Glutamatergic neuron (in vitro differentiated cells): Measurements from ENCODE around the gene HMX1. TPM values are rescaled to one million over a fixed set of nuclear protein-coding genes. Genes with fewer than 3 reads are reported as not detected.

Experiments
- DNase-seq: peaks from one replicate; pipeline ENCODE4 v3.0.0; 2022
- H3K27ac Mint-ChIP-seq: one replicate; pipeline ENCODE4 v1.8.0; 2020; ENCODE audit warnings: mild to moderate bottlenecking, mixed read lengths, inconsistent platforms; ENCODE audit not compliant: unreplicated experiment
- H3K27me3 Mint-ChIP-seq: one replicate; pipeline ENCODE4 v1.8.0; 2020; ENCODE audit warnings: mild to moderate bottlenecking, moderate library complexity, mixed read lengths, inconsistent platforms; ENCODE audit not compliant: unreplicated experiment
- H3K36me3 Mint-ChIP-seq: one replicate; pipeline ENCODE4 v1.8.0; 2020; ENCODE audit warnings: mild to moderate bottlenecking, mixed read lengths, inconsistent platforms; ENCODE audit not compliant: unreplicated experiment
- H3K4me1 Mint-ChIP-seq: one replicate; pipeline ENCODE4 v1.8.0; 2020; ENCODE audit warnings: mild to moderate bottlenecking, low read depth, mixed read lengths, inconsistent platforms; ENCODE audit not compliant: unreplicated experiment
- H3K4me3 Mint-ChIP-seq: one replicate; pipeline ENCODE4 v1.8.0; 2020; ENCODE audit warnings: mild to moderate bottlenecking, mixed read lengths, inconsistent platforms; ENCODE audit not compliant: unreplicated experiment
- H3K9me3 Mint-ChIP-seq: one replicate; pipeline ENCODE4 v1.8.0; 2020; ENCODE audit warnings: mild to moderate bottlenecking, moderate library complexity, mixed read lengths, inconsistent platforms; ENCODE audit not compliant: unreplicated experiment
- total RNA-seq: library from RNA; stranded (reverse); fragmentation: NEBNext Ultra II Directional; extraction: Animal tissue kit (Norgen Biotek cat#: 25700); gene quantifications from one replicate; pipeline ENCODE4 v1.2.1, GENCODE V29; 2021; ENCODE audit not compliant: unreplicated experiment
- TF ChIP-seq, protein P1 (sequence below): fragments of 200-600 bp; sonication (generic); IDR thresholded peaks from one replicate; pipeline ENCODE4 v1.5.0; 2021; ENCODE audit not compliant: partially characterized antibody, unreplicated experiment

The HMX1 gene
- total RNA-seq, 1 donor from 2014 or later: 1.7 TPM

DNA sequence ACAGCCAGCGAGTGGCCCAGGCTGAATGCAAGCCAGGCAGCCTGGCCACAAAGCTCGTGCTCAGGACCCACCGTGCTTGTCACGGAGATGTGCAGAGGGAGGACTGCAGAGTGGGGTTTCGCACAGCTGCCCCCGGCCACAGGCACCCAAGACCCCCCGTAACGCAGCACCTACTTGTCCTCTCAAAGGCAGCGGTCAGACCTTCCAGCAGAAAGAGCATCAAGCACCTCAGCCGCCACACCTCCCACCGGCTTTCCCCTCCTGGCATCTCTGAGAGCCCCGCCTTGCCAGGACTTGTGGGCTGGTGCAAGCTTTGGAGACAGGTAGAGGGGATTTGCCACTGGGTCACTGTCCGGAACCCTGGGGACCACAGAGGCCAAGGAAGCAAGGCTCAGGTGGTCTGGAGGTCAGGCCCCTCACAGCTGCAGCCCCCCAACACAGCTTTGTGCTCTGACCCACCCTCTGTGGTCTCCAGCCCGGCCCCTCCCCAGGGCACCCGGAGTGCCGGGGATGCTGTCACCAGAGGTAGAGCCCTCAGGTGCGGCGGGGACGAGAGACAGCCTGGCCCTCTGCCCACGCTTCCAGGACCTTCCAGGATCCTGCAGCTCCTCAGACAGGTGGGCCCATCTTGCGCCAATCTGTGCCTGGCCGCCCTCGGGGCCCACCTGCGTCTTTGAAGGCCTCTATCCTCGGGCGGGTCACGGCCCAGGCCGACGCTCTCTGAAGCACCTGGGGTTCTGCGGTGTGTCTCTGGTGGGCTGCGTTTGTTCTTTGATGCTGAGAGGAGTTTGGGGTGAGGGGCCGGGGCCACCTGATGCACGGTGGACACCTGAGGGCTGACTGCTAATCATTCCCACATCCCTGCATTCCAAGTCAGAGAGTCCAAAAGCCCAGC is 34.4 kb upstream of the HMX1 start:
- Mint-ChIP-seq H3K36me3 (peaks cover 17% of the 10 kb centered on the region), H3K27ac (no peak overlapping the region), H3K4me3 (no peak overlapping the region), H3K4me1 (no peaks in the 10 kb centered on the region), H3K9me3 (peaks cover 11% of the 10 kb centered on the region), H3K27me3 (peaks cover 17% of the 10 kb centered on the region)
- DNase-seq: no peak
- TF ChIP-seq, protein P1, sequence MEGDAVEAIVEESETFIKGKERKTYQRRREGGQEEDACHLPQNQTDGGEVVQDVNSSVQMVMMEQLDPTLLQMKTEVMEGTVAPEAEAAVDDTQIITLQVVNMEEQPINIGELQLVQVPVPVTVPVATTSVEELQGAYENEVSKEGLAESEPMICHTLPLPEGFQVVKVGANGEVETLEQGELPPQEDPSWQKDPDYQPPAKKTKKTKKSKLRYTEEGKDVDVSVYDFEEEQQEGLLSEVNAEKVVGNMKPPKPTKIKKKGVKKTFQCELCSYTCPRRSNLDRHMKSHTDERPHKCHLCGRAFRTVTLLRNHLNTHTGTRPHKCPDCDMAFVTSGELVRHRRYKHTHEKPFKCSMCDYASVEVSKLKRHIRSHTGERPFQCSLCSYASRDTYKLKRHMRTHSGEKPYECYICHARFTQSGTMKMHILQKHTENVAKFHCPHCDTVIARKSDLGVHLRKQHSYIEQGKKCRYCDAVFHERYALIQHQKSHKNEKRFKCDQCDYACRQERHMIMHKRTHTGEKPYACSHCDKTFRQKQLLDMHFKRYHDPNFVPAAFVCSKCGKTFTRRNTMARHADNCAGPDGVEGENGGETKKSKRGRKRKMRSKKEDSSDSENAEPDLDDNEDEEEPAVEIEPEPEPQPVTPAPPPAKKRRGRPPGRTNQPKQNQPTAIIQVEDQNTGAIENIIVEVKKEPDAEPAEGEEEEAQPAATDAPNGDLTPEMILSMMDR: no peak

DNA sequence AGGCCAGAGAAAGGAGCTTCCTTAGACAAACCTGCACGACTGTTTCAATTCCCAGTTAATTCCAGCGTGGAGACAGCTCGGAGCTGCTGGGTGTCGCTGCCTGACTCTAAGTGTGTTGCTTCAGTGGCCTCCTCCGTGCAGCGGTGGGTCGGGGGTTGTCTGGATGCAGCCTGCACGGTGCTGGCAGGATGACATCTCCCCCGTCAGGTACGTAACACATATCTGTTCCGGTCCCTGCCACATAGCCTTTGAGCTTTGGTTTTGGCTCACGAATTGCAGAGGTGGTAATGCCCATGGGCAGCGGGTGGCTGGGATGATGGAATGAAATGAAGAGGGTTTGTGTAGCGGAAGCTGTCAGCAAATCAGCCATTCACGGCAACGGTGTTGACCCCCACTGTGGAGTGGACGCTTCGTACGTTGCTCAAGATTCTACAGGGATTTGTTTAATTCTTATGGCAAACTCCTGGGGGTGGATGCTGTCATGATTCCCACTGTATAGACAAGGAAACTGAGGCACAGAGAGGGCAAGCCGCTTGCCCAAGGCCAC is 33.7 kb upstream of the HMX1 start:
- Mint-ChIP-seq H3K4me3 (no peak overlapping the region), H3K27me3 (peaks cover 17% of the 10 kb centered on the region), H3K27ac (no peak overlapping the region), H3K4me1 (no peaks in the 10 kb centered on the region), H3K36me3 (peaks cover 17% of the 10 kb centered on the region), H3K9me3 (peaks cover 11% of the 10 kb centered on the region)
- TF ChIP-seq, protein P1: no peak
- DNase-seq: peak; percentile 11

DNA sequence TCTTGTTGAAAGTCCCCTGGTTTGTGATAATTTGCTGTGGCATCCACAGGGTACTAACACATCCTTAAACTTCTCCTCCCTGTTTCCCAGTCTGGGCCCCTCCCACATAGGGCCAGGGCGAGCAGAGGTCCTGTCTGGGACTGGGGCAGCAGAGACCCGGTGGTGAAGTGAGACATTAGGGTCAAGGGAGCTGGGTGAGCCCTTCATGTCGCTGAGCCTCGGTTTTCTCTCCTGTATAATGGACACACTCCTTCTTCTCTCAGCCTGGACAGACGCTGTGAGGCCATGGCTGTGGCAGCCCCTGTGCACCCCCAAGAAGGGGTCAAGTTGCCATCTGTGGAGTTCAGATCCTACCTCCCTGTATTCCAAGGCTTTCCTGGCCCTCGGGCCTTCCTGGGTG is 33.0 kb upstream of the HMX1 start:
- peaks cover 17% of the 10 kb centered on the region for H3K36me3 Mint-ChIP-seq
- TF ChIP-seq, protein P1: no peak
- DNase-seq: no peak
- peaks cover 9% of the 10 kb centered on the region for H3K9me3 Mint-ChIP-seq
- no peak overlapping the region for H3K27ac Mint-ChIP-seq
- no peaks in the 10 kb centered on the region for H3K4me1 Mint-ChIP-seq
- H3K4me3 Mint-ChIP-seq: no peak overlapping the region
- peaks cover 17% of the 10 kb centered on the region for H3K27me3 Mint-ChIP-seq

DNA sequence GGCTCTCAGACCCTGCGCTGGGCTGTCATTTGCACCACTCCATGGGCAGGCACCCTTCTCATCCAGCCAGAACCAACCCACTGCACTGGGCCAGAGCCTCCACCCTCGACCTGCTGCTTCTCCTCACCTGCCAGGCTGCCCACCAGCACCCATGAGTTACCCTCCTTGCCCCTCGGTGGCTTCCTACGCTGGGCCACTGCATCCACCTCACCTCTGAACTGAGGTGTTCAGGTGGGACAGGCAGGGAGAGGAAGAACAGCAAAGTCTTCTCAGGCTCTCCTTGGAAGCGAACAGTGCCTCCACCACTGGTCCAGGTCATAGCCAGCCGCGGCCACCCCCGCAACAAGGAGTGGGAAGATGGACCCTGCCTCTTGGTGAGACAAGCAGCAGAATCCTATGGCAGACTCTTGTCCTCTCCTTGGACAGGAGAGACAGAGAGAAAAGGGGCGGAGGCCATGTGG is 32.4 kb upstream of the HMX1 start:
- Mint-ChIP-seq H3K36me3 (peaks cover 17% of the 10 kb centered on the region), H3K4me3 (no peak overlapping the region), H3K27ac (no peak overlapping the region), H3K9me3 (peaks cover 9% of the 10 kb centered on the region), H3K4me1 (no peaks in the 10 kb centered on the region), H3K27me3 (peaks cover 17% of the 10 kb centered on the region)
- TF ChIP-seq, protein P1: no peak
- peak; percentile 6 for DNase-seq

DNA sequence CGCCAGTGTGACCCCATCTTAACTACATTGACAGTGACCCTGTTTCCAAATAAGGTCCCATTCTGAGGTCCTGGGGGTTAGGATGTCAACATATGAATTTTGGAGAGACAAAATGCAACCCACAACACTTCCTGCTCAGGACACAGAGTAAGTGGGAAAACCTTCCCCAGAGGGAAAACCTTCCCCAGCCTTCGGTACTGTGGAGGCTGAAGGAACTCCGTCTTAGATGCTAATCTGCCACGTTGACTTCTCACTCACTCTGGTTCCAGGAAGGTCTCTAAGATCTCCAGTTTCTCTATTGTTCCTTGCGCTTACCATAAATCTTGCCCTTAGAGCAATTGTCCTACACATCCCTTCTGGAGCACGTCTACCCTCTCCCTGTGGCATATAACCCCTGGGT is 29.7 kb upstream of the HMX1 start:
- H3K27ac Mint-ChIP-seq: no peak overlapping the region
- H3K4me3 Mint-ChIP-seq: no peak overlapping the region
- no peak for DNase-seq
- H3K4me1 Mint-ChIP-seq: no peaks in the 10 kb centered on the region
- H3K9me3 Mint-ChIP-seq: peaks cover 12% of the 10 kb centered on the region
- H3K36me3 Mint-ChIP-seq: peaks cover 17% of the 10 kb centered on the region
- TF ChIP-seq, protein P1: no peak
- peaks cover 17% of the 10 kb centered on the region for H3K27me3 Mint-ChIP-seq
